Upper lobe of left lung (tissue), 4 donors: Measurements from ENCODE around the gene FDXR.

Experiments
- EP300 ChIP-seq, 4 donors: sonication (generic); formaldehyde crosslinking; IDR thresholded peaks; one replicate each; pipeline ENCODE4 v1.5.1; 2017; ENCODE audit warnings: antibody characterized with exemption in 4 of 4, control low read depth in 2 of 4
- POLR2A ChIP-seq, 4 donors: fragments of 450-650 bp; IDR thresholded peaks; one replicate each; pipeline ENCODE4 v1.5.1; 2016 to 2017; ENCODE audit warnings: antibody characterized with exemption in 4 of 4, mild to moderate bottlenecking in 2 of 4
- TF ChIP-seq, protein P1 (sequence below), 6 experiments: fragments of 450-650 bp in 4 of 6; fragments of 200-600 bp in 2 of 6; sonication (generic) in 2 of 6; IDR thresholded peaks; one replicate each; pipeline ENCODE4 v1.5.1; 2016 to 2019; ENCODE audit warnings: antibody characterized with exemption in 6 of 6

DNA sequence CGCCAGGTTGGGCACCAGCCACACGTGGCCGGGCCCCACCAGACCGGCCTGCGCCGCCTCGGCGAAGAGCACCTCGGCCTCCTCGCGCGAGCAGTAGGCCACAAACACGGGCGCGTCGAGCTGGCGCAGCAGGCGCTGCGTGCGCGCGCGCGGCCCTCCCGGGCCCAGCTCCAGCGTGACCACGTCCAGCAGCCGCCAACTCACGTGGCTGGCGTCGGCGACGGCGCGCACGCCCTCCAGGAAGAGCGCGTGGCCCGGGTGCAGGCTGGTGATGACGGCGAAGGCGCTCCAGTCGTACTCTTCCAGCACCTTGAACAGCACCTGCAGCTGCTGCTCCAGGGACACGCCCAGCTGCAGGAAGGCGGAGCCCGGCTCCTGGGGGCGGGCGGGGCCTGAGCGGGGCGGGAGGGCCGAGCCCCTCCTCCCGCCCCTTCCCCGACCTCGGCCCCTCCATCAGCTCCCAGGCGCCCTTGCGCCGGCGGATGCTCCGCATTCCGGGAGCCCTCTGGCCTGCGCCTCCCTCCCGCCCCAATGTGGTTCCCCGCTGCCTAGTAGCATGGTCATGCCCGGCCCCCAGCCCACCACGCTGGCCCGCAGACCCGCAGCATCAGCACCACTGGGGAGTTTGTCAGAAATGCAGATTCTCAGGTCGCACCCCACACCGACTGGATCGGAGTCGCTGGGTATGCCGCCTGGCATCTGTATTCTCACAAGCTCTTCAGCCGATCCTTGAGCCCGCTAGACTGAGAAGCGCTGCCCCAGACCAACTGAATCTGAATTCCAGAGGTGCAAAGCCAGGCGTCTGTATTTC lies 20.4 kb downstream of the FDXR start:
- TF ChIP-seq, protein P1, sequence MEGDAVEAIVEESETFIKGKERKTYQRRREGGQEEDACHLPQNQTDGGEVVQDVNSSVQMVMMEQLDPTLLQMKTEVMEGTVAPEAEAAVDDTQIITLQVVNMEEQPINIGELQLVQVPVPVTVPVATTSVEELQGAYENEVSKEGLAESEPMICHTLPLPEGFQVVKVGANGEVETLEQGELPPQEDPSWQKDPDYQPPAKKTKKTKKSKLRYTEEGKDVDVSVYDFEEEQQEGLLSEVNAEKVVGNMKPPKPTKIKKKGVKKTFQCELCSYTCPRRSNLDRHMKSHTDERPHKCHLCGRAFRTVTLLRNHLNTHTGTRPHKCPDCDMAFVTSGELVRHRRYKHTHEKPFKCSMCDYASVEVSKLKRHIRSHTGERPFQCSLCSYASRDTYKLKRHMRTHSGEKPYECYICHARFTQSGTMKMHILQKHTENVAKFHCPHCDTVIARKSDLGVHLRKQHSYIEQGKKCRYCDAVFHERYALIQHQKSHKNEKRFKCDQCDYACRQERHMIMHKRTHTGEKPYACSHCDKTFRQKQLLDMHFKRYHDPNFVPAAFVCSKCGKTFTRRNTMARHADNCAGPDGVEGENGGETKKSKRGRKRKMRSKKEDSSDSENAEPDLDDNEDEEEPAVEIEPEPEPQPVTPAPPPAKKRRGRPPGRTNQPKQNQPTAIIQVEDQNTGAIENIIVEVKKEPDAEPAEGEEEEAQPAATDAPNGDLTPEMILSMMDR (IDR thresholded peaks at IDR 0.05): no peak
- TF ChIP-seq EP300 (IDR thresholded peaks at IDR 0.05): no peak
- no peak for TF ChIP-seq POLR2A (IDR thresholded peaks at IDR 0.05)
